GM10266 (cell line): ENCODE measurements around the gene MRO.

Experiments used
- DNase-seq: peaks from one replicate; pipeline ENCODE4 v3.0.0; 2012; ENCODE audit errors: extremely low spot score
- CTCF ChIP-seq: IDR thresholded peaks from 2 replicates; pipeline ENCODE4 v1.5.1; 2012; ENCODE audit warnings: mild to moderate bottlenecking, low read depth; ENCODE audit not compliant: control insufficient read depth, insufficient read depth; ENCODE audit errors: missing control alignments

Gene MRO

GRCh38 chr18:50776383-50776782, 43.4 kb downstream of the MRO start:
- TF ChIP-seq CTCF: no peak
- DNase-seq: no peak

- DNase-seq: no peak
- no peak for TF ChIP-seq CTCF
These were observed 44.1 kb downstream of the MRO start for GRCh38 chr18:50775726-50776125.

GRCh38 chr18:50775207-50775606, 44.6 kb downstream of the MRO start:
- TF ChIP-seq CTCF: no peak
- DNase-seq: no peak

- no peak for DNase-seq
- TF ChIP-seq CTCF: no peak
These were observed 50.4 kb downstream of the MRO start for GRCh38 chr18:50769463-50769862.

GRCh38 chr18:50757358-50757757, 62.5 kb downstream of the MRO start:
- no peak for TF ChIP-seq CTCF
- DNase-seq: no peak

- TF ChIP-seq CTCF: no peak
- DNase-seq: no peak
These were observed 65.5 kb downstream of the MRO start for GRCh38 chr18:50754297-50754696.

GRCh38 chr18:50753311-50753710, 66.5 kb downstream of the MRO start:
- no peak for TF ChIP-seq CTCF
- DNase-seq: no peak
